Right hindlimb (tissue), 1 donor: ENCODE data around the gene TP53BP1.

Experiments
- DNase-seq: peaks from one replicate; pipeline ENCODE4 v3.0.0-alpha.2; 2018

TP53BP1 gene

DNA sequence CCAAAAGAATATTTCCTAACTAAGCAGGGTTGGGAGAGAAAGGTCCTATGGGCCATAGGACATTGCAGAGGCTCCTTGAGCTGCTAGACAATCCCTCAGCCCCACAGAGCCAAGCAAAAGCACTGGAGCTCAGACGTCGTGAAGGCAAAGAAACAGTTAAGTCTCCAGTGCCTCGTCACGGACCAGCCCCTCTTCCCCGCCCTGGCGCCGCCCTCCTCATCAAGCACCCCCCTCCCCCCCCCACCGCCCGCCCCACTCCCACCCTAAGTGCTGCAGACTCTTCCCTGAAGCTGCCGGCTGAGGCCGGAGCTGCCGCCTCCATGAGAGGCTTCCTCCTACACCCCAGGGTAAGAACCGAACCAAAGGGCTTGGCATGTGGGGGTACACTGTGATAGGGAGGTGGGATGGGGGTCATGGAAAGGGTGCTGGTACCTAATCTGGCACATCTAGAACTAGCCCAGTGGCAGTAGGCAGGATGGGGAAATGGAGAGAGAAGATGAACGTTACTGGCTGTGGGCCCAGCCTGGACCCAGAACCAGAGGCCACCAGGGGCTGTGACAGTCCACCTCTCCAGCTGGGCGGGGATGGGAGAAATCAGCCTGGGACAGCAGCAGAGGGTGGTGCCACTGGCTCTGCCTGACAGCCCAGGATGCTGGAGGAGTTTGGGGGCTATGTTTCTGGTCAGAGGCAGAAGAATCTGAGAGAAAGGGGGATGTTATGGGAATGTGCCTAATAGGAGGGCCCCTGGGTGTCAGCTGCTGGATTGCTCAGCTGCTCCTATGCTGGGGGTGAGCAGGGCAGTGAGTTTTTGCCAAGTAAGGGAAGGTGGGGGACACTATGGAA lies 24.6 kb upstream of the TP53BP1 start, which contains the start of gene MAP1A:
TSS of gene MAP1A (plus strand) at position 255 of the 843 bp plus-strand sequence. CDS start 3,866 bp downstream, outside the sequence.
- DNase-seq = peak; percentile 91

DNA sequence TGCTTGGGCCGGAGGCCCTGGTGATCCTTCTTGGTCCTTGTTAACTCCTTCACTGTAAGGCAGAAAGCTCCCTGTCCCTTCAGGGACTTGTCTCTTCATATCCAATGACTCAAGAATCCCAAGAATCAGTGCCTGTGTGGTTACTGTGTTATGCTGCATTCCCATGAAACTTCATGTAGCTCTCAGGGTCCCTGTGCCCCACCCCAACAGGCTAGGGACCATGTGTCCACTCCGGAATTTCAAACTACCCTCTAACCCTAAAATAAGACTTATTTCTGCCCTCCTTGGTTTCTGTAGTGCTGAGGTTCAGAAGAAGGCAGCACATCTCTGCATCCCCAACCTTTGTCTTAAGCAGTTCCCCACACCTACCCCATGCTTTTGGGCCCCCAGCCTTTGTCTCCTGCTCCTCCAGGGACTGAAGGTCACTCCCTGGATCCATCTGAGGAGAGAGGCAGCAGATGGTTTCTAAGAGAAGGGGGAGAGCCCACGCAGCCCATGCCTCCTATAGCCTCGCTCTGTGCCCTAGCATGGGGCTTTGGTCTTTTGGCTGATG lies 23.9 kb upstream of the TP53BP1 start:
- DNase-seq = no peak

DNA sequence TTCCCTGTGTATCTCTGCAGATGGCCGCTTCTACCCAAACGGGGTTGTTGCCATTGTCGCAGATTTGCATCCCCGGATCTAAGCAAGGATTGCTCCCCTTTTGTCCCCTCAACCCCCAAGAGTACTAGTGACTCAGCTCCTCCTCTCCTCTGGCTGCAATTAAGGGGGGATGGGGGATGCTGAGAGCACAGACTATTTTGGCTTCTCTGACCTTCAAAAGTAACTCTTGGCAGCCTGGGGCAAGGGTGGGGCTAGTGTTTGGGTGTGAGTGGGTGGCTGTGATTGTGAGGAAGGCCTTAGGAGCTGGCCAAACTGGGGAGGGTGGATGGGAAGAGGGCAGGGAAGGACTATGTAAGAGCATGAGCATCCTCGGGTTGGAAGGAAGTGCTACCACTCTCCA lies 23.2 kb upstream of the TP53BP1 start:
- DNase-seq = no peak

DNA sequence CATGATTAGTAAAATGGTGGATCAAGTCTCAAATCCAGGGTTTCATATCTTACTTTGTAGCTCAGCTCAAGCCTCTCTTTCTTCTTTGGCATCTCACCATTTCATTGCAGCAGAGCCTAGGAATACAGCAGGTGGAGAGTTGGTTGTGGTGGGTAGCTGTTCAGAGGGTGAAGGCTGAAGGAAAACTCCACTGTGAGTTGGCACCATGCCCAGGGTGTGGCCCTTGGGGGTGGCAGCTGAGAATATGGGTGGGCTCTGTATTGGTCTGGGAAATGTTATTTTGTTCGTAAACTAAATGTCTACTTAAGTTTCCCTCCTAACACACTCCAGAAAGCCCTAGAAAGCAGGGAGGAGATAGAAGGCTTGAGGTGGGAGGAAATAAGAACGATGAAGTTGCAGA lies 22.8 kb upstream of the TP53BP1 start:
- no peak for DNase-seq

DNA sequence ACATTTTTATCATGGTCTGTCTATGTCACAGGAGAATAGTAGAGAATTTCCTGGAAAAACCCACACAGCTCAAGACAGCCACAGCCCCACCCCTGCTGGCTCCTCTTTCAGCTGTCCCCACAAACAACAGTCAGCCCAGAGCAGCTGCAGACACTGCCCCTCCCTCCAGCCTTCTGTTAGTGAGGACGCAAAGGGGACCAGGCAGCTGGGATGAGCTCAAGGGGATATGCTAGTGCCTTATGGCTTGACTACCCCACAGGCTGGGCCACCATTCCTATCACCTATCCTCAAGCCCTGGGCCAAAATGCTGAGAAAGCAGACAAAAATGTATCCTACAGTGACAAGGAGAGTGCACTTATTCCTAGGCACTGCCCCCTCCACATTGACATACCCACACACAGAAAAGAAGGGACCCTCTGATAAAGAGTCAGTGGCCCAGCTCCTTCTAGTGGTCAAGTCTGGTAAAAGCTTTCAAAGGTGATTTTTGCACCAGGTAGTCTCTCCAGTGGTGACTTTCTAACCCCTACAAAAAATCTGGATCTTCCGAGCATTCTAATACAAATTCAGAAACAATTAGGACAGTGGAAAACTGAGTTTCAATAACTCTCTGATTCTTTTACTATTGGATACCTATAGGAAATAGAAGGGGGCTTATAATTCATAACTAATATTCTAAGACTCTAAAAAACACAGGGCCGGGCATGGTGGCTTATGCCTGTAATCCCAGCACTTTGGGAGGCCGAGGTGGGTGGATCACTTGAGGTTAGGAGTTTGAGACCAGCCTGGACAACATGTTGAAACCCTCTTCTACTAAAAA lies 21.5 kb upstream of the TP53BP1 start:
- DNase-seq = peak; percentile 91

DNA sequence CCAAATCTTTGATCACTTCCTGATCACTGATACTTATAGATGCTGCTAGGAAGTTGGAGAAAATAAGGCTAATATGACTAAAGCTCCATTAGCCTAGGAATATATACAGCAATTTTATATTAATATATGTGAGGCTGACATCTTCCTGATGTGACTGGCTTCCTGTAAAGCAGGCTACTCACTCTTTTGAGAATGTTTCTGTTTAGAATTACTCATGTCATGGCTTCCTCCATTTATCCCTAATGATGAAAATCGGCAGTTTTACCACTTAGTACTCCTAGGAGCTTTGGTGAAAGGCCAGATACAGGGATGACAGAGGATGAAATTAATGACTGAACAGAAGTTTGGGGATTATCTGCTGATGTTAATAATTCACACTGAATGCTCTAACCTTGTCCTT lies 20.6 kb upstream of the TP53BP1 start:
- no peak for DNase-seq

DNA sequence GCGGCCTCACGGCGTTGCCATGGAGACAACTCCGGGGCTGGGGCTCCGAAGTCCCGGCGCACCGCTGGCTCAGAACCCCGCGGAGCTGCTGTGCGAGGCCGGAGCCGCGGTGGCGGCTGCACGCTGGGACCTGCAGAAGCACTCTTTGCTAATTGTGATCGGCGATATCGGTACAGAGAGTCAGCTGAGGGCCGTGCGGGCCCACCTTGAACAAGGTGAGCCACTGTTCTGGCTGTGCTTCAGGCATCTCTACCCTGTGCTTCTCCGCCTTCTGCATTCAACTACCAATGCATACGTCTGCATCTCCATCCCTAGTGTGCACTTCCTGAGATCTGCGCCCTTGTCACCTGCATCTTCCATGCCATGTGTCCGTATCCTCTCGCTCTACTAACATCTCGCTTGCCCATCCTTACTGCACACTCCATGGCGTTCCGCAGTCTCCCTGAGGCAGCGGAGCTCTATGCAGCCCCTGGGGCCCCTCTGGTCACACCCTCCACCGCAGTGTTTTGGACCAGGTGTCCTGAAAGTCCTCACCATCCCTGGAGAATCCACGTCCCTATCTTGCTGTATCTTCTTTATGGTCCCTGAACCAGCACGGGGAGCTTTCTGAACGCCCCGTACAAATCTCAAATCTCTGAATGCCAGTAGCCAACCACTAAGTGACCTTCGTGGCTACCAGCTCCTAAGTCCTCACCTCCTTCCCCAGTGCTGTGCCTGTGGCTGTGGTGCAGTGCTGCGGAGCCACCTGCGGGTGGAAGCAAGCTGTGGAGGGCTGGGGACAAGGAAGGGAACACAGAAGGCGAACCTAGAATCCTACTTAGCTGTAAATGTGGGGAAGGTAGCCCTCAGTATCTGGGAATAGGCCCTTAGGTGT lies 18.3 kb upstream of the TP53BP1 start:
- DNase-seq = no peak

DNA sequence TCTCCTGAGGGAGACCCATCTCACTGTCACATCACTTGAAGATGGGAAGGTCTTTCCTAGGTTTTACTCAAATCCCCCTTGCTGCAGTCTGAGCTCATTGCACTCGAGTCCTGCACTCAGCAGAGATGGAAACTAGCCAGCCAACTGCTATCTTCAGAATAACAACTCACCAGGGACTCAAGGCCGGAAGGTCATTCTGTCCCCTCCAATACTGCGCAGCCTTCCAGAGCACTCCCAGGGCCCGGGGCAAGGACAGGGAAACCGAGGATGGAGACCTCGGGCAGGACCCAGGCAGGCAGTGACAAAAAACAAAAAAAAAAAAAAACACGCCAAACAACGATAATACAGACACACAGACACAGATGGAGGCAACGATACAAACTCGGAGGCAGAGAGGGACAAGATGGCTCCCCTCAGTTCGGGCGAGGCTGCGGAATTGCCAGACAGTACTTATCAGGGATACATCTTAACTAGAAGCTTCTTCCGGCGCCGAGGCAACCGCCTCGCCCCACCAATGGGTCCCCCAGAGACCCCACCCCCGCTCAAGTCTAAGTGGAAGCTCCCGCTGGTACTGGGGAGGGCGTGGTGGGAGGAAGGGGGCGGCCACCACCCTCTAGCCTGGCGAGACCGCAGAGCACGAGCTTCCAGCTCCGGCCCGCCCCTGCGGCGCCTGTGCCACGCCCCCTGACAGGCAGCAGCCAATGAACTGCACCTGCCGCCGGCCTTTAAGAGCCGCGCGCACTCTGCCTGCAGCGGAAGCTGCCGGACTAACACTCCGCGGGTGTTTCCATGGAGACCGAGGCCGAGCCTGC lies 17.4 kb upstream of the TP53BP1 start:
- DNase-seq = peak; percentile 99

DNA sequence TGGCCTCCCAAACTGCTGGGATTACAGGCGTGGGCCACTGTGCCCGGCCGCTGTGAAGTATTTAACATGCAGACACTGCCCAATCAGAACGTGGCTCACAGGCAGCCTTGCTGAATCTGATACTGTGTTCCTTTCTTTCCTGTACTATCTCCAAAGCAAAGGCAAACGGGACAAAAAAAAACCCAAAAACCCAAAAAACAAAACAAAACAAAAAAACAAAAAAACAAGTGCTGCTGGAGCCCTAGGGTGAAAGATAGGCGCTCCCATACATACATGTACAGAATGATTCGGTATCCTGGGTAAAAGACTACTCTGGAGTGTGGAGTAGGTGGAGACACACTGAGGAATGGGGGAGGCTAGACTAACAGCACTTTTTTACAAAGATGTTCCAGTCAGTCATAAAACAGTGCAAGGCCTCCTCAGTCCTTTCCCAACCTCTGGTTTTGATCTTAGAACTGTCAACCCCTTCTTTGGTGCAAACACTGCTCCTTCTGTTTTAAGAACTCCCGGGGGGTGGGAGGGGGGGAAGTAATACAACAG lies 16.8 kb upstream of the TP53BP1 start:
- no peak for DNase-seq

DNA sequence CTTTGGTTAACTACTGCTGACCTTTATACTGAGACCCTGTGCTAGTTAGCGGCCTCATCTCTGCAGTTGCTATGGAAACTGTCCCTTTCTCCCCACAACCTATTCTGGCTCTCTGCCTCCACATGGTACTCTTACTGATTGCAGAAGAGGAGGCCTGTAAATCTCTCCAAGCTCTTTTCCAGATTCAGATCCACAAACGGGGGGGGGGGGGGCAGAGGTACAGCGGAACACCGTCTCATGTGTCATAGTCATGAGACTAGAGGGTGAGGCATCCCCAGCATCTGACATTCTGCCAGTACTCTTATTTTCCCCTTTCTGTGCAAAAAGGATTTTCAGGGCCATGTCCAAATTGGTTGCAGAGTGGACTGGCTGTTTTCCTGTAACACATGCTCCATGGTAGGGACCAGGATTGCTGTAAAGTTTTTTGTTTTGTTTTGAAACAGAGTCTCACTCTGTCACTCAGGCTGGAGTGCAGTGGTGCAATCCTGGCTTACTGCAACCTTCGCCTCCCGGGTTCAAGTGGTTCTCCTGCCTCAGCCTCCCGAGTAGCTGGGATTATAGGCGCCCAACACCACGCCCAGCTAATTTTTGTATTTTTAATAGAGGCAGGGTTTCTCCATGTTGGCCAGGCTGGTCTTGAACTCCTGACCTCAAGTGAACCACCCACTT lies 16.2 kb upstream of the TP53BP1 start:
- DNase-seq = no peak

DNA sequence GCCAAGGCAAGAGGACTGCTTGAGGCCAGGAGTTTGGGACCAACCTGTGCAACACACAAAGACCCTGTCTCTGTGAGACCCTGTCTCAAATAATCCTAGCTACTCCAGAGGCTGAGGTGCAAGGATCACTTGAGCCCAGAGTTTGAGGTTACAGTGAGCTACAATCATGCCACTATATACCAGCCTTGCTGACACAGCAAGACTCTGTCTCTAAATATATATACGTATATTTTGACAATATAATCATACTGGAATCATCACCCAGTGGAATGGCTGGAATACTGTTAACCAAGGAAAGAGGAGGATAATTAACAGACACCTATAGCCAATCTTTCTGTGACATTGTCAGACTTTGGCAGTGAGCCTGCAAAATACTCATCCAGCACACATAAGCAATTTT lies 15.5 kb upstream of the TP53BP1 start:
- no peak for DNase-seq

DNA sequence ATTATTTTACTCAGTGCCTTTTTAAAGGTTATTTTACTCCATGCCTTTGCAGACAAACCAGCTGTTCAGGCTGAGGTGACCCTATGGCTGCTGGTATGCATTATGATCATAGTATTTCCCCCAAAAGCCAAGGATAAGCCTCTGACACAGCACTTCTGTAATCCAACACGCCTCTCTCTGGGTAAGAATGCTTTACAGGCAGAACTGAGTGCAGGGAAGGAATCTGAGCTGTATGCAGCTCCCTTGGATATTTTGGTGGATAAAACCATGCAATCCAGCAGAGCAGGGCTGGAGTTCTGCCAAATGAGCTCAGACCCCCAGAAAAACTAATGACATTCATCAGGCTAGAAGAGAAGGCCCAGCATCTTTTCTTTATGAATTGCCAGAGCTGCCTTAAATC lies 12.8 kb upstream of the TP53BP1 start:
- DNase-seq = peak; percentile 68

DNA sequence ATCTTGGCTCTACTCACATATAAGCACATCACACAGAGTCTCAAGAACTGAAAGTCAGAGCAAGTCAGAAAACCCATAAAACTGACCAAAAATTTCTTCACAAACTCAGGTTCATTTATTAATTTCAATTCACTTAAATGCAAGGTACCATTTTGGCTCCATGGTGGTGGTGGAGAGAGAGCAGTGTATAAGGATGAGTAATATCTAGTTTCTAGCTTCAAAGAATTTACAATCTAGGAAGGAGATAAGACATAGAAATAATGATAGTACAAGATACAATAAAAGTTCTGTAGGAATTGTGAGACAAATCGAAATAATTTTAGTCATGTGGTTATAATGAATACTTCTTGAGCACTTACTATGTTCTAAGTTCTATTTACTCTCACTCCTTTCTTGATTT lies 6.7 kb upstream of the TP53BP1 start:
- no peak for DNase-seq

DNA sequence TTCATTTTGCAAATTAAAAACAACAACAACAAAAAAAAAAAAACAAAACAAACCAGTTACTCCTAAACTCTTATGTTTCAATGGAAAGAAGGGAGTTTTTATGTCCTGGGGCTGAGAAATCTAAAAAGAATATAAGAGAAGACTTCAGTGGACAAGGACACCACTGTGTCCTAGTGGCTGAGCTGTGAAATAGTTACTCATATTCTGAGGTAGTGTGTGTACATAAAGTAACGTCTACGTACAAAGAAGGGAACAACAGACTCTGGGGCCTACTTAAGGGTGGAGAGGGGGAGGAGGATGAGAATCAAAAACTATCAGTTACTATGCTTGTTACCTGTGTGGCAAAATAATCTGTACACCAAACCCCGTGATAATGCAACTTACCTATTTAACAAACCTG lies 6.0 kb upstream of the TP53BP1 start:
- DNase-seq = no peak

DNA sequence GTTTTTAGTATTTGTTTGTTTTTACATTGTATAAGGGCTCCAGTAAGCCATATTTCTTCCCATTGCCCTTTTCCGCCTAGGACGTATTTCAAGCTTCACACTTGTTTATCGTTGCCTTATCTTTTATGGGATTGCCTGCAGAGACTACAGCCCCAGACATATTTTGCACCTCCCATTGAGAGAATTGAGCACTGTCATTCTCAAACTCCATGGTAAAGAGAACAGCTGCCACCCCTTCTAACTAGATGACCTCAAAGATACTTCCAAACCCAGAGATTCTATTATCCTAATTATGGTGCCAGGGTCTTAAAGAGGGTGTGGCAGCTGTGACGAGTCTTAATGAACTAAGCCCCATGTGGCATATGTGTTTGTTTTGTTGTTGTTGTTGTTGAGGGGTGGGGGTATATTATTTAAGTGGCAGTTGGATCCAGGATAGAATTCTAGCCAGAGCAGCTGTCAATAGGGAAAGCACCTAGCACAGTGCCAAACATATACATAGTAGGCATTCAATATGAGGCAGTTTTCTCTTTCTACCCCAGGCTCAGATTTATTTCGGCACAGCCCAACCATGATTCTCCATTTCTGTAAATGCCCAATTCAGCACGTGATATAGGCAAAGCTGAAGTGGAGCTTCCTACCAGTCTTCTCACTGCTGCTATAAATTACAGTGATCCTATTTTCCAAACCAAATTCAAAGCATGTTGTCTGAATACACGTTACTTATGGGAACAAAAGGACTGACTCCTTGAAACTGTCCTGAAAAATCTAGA lies 932 bp upstream of the TP53BP1 start:
- no peak for DNase-seq

DNA sequence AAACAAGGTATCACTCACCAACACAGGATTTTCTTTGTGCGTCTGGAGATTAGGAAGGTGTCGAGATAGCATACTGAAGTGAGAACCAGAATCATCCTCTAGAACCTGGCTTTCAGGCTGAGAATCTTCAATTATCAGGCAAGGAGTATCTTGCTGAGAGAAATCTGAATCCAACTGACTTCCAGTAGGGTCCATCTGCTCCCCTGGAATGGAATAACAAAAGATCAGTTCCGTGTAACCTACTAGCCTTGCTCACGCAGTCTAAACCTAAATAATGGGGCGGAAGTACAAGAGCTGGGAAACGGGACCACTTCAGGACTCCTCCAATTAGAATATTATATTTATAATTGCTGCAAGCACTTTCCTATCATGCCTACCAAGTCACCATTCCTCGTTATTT lies 690 bp downstream of the TP53BP1 start:
- no peak for DNase-seq

DNA sequence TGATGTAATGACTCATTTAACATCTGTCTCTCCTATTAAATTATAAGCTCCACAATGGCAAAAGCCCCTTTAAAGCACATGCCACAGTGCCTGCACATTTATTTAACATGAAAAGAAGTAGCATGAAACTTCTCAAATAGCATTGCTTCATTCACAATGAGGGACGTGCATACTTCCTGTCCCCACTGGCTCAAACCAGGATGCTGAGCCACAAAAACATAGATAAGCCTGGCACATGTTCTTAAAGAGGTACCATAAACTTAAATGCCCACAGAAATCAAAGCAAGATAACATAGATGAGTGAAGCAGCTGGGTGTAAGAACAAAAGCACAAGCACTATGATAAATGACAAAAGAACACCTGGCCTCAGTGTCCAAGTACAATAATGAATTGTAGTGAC lies 3.8 kb downstream of the TP53BP1 start:
- DNase-seq = no peak

DNA sequence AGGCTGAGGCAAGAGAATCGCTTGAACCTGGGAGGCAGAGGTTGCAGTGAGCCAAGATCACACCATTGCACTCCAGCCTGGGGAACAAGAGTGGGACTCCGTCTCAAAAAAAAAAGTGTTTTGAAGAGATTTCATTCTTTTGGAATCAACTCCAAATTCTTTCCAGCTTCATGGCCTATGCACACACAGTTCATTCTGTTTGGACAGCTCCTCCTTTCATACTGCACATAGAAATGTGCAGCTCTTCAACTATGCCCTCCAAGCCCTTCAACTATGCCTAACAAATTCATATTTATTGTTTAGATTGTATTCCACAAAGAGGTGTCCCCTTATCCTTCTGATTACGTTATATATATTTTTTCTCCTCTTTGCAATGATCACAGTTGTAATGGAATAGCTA lies 4.2 kb downstream of the TP53BP1 start:
- no peak for DNase-seq

DNA sequence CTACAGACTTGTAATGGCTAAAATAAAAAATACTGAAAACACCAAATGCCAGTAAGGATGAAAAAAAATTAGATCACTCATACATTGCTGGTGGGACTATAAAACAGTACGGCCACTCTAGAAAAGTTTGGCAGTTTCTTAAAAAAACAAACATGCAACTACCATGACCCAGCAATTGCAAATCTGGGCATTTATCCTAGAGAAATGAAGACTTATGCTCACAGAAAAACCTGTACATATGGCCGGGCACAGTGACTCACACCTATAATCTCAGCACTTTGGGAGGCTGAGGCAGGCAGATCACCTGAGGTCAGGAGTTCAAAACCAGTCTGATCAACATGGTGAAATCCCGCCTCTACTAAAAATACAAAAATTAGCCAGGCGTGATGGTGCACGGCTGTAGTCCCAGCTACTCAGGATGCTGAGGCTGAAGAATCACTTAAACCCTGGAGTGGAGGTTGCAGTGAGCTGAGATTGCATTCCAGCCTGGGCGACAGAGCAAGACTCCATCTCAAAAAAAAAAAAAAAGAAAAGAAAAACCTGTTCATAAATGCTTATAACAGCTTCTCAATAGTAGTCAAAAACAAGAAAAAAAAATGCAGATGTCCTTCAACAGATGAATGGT lies 5.6 kb downstream of the TP53BP1 start:
- no peak for DNase-seq

DNA sequence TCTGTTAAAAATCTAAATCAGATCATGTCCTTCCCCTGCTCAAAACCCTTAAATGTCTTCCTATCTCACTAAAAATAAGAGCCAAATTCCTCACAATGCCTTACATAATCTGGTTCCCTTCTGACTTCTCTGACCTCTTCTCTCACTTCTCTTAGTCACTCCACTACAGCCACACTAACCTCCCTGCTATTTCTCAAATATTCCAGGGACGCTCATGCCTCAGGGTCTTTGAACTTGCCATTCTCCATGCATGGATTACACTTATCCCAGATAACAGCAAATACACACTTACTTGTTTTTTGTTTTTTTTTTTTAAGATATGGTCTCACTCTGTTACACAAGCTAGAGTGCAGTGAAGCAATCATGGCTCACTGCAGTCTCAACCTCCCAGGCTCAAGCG lies 8.5 kb downstream of the TP53BP1 start:
- DNase-seq = no peak
